Omental fat pad (tissue), 4 donors: ENCODE results near the gene HSFY2. TPM values are rescaled to one million over a fixed set of nuclear protein-coding genes. Genes with fewer than 3 reads are reported as not detected.
"Not testable (repeated sequence)": the region's sequence is repeated elsewhere in the genome, so short reads cannot be mapped to it uniquely, and the experiment has no call there.

Source experiments
- ATAC-seq: fragments of 150-250 bp; one replicate; pipeline ENCODE4 v1.9.1; 2016; ENCODE audit warnings: mild to moderate bottlenecking, moderate library complexity; ENCODE audit not compliant: low FRiP score
- DNase-seq: peaks from one replicate; pipeline ENCODE4 v3.0.0-alpha.2; 2019; ENCODE audit warnings: low spot score
- small RNA-seq: library from RNA; depleted of rRNA; stranded (forward); fragments of <200 nt; gene quantifications from one replicate; pipeline ENCODE3, GENCODE V24; 2016
- total RNA-seq, 4 donors: library from RNA; depleted of rRNA; stranded (reverse); fragments of >200 nt; gene quantifications; one replicate each; pipeline ENCODE4 v1.1.0, GENCODE V29; 2016

The HSFY2 gene, protein sequence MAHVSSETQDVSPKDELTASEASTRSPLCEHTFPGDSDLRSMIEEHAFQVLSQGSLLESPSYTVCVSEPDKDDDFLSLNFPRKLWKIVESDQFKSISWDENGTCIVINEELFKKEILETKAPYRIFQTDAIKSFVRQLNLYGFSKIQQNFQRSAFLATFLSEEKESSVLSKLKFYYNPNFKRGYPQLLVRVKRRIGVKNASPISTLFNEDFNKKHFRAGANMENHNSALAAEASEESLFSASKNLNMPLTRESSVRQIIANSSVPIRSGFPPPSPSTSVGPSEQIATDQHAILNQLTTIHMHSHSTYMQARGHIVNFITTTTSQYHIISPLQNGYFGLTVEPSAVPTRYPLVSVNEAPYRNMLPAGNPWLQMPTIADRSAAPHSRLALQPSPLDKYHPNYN
- total RNA-seq: not detected

DNA sequence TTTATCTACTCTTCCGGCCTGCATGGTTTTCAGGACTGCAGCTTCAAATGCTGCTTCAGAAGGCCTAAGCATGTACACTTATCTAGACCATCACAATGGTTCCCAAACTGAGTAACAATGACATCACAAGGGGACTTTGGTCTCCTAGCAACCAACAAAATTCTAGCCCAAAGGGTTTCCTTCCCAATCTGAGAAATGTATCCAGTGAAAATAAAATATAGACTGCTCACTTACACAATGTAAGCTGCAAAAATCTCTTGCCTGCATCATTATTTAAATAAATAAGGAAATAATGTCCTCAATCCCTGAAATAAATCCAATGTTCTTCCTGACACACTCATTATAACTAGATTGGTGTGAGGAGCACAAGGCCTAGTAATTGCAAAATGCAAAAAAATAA, at the start of gene HSFY2:
HSFY2 (minus strand) TSS at position 101 of the 400 bp plus-strand sequence. CDS start 117 bp downstream, outside the sequence.
- ATAC-seq, DNase-seq: not testable (repeated sequence)

GRCh38 chrY:18815751-18816150, 42.2 kb upstream of the HSFY2 start:
- not testable (repeated sequence) for DNase-seq, ATAC-seq

DNA sequence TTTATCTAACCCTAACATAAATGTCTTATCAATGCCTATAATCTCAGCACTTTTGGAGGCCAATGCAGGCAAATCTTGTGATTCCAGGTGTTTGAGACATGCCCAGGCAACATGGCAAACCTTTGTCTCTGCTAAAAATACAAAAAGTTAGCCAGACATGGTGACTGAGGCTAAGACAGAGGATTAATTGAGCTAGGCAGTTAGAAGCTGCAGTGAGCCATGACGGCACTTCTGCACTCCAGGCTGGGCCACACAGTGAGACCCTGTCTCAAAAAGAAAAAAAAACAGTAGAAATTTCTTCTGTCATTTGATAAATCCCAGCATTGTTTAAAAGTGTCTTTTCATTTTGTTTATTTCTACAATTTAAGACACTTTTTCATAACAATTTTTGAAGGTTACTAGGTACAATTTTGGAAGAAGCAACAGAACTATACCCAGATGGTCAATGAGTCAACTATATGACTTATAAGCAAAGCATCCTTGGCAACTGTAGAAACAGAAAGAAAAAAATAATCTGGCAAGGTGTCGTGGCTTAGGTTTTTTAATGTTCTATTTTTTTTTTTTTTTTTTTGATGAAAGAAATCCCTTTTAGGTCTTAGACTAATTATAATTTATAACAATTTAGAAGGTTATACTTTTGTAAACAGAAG, 15.3 kb upstream of the HSFY2 start:
- not testable (repeated sequence) for ATAC-seq

DNA sequence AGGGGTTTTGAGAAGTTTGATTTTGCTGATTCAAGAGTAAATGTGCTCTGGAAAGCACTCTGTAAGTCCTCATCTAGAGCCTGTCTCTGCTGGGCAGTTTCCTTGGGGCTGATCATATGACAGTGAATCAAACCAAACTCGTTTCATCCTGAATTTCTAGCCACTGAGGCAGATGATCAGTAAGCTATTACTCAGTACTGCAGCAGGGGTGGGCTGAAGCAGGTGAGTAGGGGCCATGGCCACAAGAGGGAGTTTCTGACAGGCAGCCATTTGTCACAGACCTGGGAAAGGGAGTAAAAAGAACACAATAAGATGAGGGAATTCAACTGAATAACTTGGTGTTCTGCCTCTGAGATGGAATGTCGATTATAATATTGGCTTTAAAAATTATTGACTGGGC, 19.5 kb downstream of the HSFY2 start:
- ATAC-seq, DNase-seq: not testable (repeated sequence)

More for the DNA sequence above, 15.3 kb upstream of the HSFY2 start:
- DNase-seq: not testable (repeated sequence)

DNA sequence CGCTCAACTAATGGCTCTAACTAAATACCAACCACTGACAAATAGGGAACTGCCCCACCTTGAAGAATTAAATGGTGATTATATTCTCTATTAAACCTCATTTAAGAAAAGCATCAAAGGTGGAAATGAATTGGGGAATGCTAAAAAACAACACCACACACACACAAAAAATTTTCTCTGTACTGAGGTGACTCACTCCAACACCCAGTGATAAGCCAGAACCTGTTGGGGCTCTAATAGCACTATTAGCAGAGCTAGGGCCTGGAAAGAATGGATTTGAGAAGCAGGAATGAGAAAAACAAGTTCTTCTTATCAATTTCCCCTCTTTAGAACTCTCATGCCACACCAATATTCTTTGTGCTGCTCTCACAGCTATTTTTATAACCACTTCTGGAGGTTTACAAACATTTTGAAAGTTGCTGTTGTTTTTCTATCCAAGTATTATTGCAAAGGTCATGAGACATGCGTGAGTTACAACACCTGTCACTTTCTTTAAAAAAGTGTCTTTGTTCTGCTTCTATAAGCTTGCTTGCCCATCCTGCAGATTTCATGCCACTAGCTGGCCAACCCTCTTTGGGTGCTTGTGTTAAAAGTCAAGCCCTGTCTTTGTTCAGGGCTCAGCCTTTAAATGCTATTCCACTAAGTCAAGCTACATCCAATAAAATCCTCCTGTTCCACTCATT, 20.3 kb downstream of the HSFY2 start:
- DNase-seq, ATAC-seq: not testable (repeated sequence)

DNA sequence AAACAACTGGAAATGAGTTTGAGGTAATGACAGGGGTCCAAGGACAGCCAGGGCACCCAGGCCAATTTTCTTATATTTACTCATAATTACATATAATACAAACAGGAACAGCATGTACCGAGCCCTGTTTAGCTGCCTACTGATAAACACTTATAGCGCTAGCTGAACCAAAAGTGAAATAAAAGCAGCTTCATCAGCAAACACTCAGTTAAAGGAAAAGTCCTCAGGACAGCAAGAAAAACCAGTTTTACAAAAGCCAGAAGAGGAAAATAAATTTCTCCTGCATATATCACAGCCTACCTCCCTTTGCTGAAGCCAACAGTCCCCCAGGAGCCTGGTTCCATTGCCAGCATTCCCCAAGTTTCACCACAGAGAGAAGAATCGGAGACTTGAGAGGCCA, 49.8 kb downstream of the HSFY2 start:
- not testable (repeated sequence) for ATAC-seq, DNase-seq

Small RNA genes lying within 50 kb of the gene (small RNA-seq; reads per million reads assigned to genes)
- not detected for gene GPM6BP2

Other genes starting within 250 kb of the HSFY2 start
- not detected for gene HSFY1, start 227.0 kb downstream of the HSFY2 start, total RNA-seq